SH-SY5Y (cell line): ENCODE data around the gene PRF1.

ENCODE experiments used
- GATA2 ChIP-seq: IDR thresholded peaks from 2 replicates; pipeline ENCODE4 v1.6.1; 2011; ENCODE audit warnings: mild to moderate bottlenecking, low read depth, low read length
- GATA3 ChIP-seq: IDR thresholded peaks from 2 replicates; pipeline ENCODE4 v1.6.1; 2011; ENCODE audit warnings: low read depth, mild to moderate bottlenecking, low read length, moderate library complexity

GRCh38 chr10:70564901-70565351 lies 37.6 kb downstream of the PRF1 start:
- TF ChIP-seq GATA2 (no peak), GATA3 (no peak)
